Choroid plexus epithelial cell (primary cell): Measurements from ENCODE around the gene FBXW11.
A peak's percentile ranks its signal among the peaks of the same experiment; 100 is the strongest.

Source experiments
- DNase-seq: peaks from one replicate; pipeline ENCODE4 v3.0.0-alpha.2; 2010; ENCODE audit warnings: low read depth
- H3K4me3 ChIP-seq: 2 replicates; pipeline ENCODE4 v1.5.1; 2011; ENCODE audit warnings: low read depth, mild to moderate bottlenecking, control low read depth, low read length, moderate library complexity
- TF ChIP-seq, protein P1 (sequence below): conservative IDR thresholded peaks from 2 replicates; pipeline ENCODE4 v1.5.1; 2011; ENCODE audit warnings: low read depth, mild to moderate bottlenecking, control low read depth, inconsistent platforms, low read length, moderate library complexity

The FBXW11 gene

DNA sequence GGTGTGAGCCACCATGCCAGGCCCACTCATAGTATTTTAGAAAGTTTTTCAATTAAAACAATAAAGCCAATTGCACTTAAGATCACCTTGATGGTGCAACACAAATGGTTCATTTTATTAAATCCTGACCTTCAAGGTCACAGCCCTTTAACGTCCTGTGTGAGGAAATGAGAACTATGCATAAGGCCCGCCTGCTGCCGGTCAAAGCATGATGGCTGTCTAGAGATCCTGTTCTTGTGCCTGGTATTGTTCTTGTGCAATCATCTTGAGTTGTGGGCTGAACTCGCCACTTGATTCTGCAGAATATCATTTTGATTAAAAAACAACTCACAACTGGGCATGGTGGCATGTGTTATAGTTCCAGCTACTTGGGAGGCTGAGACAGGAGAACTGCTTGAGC, 43.6 kb upstream of the FBXW11 start:
- H3K4me3 ChIP-seq = no peak overlapping the region
- DNase-seq = no peak
- TF ChIP-seq, protein P1, sequence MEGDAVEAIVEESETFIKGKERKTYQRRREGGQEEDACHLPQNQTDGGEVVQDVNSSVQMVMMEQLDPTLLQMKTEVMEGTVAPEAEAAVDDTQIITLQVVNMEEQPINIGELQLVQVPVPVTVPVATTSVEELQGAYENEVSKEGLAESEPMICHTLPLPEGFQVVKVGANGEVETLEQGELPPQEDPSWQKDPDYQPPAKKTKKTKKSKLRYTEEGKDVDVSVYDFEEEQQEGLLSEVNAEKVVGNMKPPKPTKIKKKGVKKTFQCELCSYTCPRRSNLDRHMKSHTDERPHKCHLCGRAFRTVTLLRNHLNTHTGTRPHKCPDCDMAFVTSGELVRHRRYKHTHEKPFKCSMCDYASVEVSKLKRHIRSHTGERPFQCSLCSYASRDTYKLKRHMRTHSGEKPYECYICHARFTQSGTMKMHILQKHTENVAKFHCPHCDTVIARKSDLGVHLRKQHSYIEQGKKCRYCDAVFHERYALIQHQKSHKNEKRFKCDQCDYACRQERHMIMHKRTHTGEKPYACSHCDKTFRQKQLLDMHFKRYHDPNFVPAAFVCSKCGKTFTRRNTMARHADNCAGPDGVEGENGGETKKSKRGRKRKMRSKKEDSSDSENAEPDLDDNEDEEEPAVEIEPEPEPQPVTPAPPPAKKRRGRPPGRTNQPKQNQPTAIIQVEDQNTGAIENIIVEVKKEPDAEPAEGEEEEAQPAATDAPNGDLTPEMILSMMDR = no peak

DNA sequence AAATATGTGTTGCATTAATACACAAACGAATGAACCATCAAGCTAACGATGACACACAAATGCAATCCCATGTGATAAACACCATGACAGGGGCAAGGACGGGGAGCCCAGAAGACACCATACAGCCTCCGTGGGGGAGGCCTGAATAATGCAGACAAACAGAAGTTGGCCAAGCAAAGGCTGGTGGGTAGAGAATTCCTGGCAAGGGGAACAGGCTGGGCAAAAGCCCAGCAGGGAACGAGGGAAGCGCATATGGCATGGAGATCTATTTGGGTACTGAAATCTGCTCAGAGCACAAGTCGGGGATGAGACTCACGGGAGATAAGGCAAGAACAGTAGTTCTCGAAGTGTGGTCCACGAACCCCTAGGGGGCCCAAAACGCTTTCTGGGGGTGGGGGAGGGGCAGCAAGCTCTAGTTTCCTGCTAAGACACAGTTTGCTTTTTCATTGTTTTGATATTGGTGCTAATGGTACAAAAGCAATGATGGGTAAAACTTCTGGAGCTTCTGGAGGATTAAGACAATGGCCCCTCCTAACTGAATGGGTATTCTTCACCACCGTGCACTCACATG, 42.9 kb upstream of the FBXW11 start:
- no peak overlapping the region for H3K4me3 ChIP-seq
- TF ChIP-seq, protein P1 = no peak
- DNase-seq = no peak

DNA sequence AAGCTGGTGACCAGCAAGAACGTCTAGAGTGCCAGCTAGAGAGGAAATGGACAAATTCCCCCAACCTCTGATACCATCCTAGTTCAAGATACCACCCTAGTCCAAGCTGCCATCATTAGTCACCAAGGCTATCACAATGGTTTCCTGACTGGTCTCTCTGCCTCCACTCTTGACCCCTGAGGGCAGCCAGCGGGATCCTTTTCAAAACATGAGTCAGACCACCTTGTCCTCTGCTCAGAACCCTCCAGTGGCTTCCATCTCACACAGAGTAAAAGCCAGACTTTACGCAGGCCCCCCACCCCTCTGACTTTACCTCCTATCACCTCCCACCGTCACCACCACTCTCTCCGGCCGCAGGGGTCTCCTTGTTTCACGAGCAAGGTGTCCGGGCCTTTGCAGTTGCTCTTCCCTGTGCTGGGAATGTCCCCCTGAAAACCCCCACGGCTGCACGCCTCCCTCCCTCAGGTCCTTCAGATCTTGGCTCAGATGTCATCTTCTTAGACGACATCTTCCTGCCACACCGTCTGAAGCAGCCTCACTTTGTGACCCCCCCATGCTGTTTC, 42.2 kb upstream of the FBXW11 start:
- peak; percentile 27 for DNase-seq
- TF ChIP-seq, protein P1 = no peak
- H3K4me3 ChIP-seq = no peak overlapping the region

DNA sequence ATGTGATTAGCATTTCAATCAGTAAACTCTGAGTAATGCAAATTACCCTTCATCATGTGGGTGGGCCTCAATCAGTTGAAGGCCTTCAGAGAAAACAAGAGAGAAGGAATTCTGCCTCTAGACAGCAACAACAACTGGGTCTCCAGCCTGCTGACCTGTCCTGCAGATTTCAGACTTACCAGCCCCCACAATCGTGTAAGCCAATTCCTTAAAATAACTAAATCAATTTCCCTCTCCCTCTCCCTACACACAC, 41.7 kb upstream of the FBXW11 start:
- no peak for DNase-seq
- no peak overlapping the region for H3K4me3 ChIP-seq
- TF ChIP-seq, protein P1 = no peak

DNA sequence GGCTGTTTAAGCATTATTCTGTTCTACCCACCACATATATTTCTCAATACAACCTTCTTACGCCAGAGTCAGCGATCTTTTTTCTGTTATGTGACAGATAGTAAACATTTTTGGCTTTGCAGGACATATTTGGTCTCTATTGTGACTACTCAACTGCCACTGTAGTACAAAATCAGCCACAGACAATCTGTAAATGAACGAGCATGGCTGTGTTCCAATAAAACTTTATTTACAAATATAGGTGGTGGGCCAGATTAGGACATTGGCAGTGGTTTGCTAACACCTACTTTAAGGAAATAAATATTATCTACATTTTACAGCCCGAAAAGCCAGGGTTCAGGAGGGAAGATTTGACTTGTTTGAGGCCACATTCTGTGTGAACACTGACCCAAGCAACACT, 40.2 kb upstream of the FBXW11 start:
- TF ChIP-seq, protein P1 = no peak

DNA sequence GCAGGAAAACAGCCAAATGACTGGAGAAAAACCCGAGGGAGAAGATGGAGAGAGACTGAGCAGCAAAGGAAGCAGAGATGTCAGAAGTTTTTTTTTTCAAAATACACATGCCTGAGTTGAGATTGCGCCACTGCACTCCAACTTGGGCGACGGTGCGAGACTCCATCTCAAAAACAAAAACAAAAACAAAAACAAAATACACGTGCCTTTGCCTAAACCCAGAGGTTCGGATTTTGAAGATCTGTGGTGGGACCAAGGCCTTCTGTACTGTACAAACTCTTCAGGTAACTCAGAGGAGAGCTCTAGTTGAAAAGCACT, 38.8 kb upstream of the FBXW11 start:
- TF ChIP-seq, protein P1 = no peak
- DNase-seq = no peak
- no peak overlapping the region for H3K4me3 ChIP-seq

More for the DNA sequence above, 40.2 kb upstream of the FBXW11 start:
- DNase-seq = no peak
- no peak overlapping the region for H3K4me3 ChIP-seq

DNA sequence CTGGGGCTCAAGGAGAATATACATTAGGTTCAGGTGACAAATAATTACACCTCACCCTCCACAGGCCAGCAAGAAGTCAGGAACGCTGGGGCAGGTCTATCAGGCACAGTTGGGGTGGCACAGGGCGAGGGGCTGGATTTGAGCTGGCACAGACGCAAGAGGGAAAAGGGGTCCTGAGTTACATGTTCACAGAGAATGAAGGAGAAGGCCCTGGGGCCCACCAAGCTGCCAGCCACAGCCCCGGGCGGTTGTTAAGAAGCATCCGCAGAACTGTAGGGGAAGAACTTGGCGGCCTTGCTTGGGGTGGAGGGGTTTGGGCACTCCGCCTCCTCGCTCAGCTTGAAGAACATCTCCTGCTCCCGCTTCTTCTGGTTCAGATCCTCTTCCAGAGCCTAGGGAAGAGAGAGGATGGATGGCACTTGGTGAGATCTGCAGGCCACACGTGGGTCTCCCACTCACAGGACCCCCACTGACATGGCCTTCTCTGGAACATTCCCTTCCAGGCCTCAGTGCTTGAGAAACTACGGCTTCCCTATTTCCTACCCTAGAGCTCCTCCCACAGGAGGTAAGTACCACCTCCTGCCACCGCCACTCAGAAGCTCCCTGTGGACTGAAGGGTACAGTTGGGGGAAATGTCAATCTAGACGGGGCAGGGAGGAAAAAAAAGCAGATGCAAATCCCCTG, 38.3 kb upstream of the FBXW11 start:
- TF ChIP-seq, protein P1 = no peak
- no peak overlapping the region for H3K4me3 ChIP-seq
- no peak for DNase-seq
